ENCODE results near the gene OVCA2.

DNA sequence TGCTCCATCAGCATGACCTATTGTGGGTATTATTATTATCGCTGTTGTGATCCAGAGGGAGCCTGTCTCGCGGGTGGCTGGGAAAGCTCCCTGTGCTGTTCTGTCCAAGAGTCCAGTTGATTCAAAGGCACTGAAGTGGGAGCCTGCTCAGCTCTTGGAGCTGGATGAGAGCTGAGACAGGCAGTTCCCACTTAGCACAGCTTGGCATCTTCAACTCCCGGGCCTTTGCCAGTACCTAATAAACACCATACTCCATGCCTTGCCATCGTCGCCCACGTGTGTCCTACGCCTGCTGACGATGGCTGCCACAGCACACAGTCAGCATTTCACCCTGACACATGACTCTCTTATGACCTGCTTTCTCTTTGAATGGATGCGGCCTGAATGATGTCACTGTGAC is 49.3 kb upstream of the OVCA2 start:
- TF ChIP-seq POLR2A (IDR thresholded peaks at IDR 0.05) (no peak), CTCF (IDR thresholded peaks at IDR 0.05) (no peak)

Measured in testis (tissue), 2 donors.